ENCODE data around the gene CAMTA2. TPM values are rescaled to one million over a fixed set of nuclear protein-coding genes. Genes with fewer than 3 reads are reported as not detected.

Gene CAMTA2
- total and polyA plus RNA-seq, 4 donors: 15.0 to 66.3 (median 49.6) TPM

GRCh38 chr17:4949321-4950074 is 38.0 kb downstream of the CAMTA2 start:
- ATAC-seq (ENCODE audit: insufficient read depth, low FRiP score): peak; percentile 16
- H3K4me1 ChIP-seq (ENCODE audit: control insufficient read depth in 5 of 5, insufficient read depth in 5 of 5, low read length in 5 of 5): peaks cover 2 to 30% (median 18%) of the 10 kb centered on the region in 5 donors
- no peak for TF ChIP-seq CTCF (IDR thresholded peaks at IDR 0.05; ENCODE audit: control extremely low read depth, extremely low read depth)
- H3K36me3 ChIP-seq (ENCODE audit: control insufficient read depth in 4 of 4, insufficient read depth in 4 of 4, low read length in 4 of 4): peaks cover 7 to 18% (median 14%) of the 10 kb centered on the region in 4 donors
- peak; percentile 35 to 73 (median 62) for DNase-seq
- peak overlapping the region; percentile 53 for H3K4me3 ChIP-seq
- no peaks in the 10 kb centered on the region for H3K9me3 ChIP-seq (ENCODE audit: control insufficient read depth in 4 of 4, insufficient read depth in 3 of 4, low read length in 3 of 4)
- peak overlapping the region; percentile 91 to 97 for H3K27ac ChIP-seq (ENCODE audit: low read depth in 1 of 2, low read length in 1 of 2)
- peak overlapping the region in 1 of 2 donors; percentile 65 for H3K9ac ChIP-seq (ENCODE audit: insufficient read depth in 1 of 2, low read length in 2 of 2)
- WGBS, 2 donors: 0 to 1% methylated on average over 53 to 75 of the region's 75 CpGs
- no peaks in the 10 kb centered on the region for H3K27me3 ChIP-seq (ENCODE audit: control insufficient read depth in 3 of 3, insufficient read depth in 3 of 3, low read length in 2 of 3)

- no peaks in the 10 kb centered on the region for H3K27me3 ChIP-seq (ENCODE audit: control insufficient read depth in 3 of 3, insufficient read depth in 3 of 3, low read length in 2 of 3)
- H3K9ac ChIP-seq (ENCODE audit: insufficient read depth in 1 of 2, low read length in 2 of 2): peak overlapping the region in 1 of 2 donors; percentile 65
- H3K9me3 ChIP-seq (ENCODE audit: control insufficient read depth in 4 of 4, insufficient read depth in 3 of 4, low read length in 3 of 4): no peaks in the 10 kb centered on the region
- peak overlapping the region; percentile 91 to 97 for H3K27ac ChIP-seq (ENCODE audit: low read depth in 1 of 2, low read length in 1 of 2)
- peaks cover 7 to 20% (median 16%) of the 10 kb centered on the region in 4 donors for H3K36me3 ChIP-seq (ENCODE audit: control insufficient read depth in 4 of 4, insufficient read depth in 4 of 4, low read length in 4 of 4)
- peak overlapping the region; percentile 53 for H3K4me3 ChIP-seq
- DNase-seq (peak; percentile 90 to 97 (median 94)), ATAC-seq (ENCODE audit: insufficient read depth, low FRiP score) (peak; percentile 55)
- TF ChIP-seq CTCF (IDR thresholded peaks at IDR 0.05; ENCODE audit: control extremely low read depth, extremely low read depth): no peak
- H3K4me1 ChIP-seq (ENCODE audit: control insufficient read depth in 5 of 5, insufficient read depth in 5 of 5, low read length in 5 of 5): peaks cover 2 to 30% (median 18%) of the 10 kb centered on the region in 5 donors
- 1% methylated on average over 29 to 40 of the region's 40 CpGs for WGBS, 2 donors
Observed at GRCh38 chr17:4948931-4949320, 38.5 kb downstream of the CAMTA2 start.

- Histone ChIP-seq H3K9ac (ENCODE audit: insufficient read depth in 1 of 2, low read length in 2 of 2) (peak within 1 kb of the TSS; percentile 37 to 65), H3K27me3 (ENCODE audit: control insufficient read depth in 3 of 3, insufficient read depth in 3 of 3, low read length in 2 of 3) (no peaks in the 10 kb centered on the region), H3K36me3 (ENCODE audit: control insufficient read depth in 4 of 4, insufficient read depth in 4 of 4, low read length in 4 of 4) (peaks cover 7 to 21% (median 18%) of the 10 kb centered on the region in 4 donors), H3K27ac (ENCODE audit: low read depth in 1 of 2, low read length in 1 of 2) (peak within 1 kb of the TSS; percentile 91 to 99), H3K4me1 (ENCODE audit: control insufficient read depth in 5 of 5, insufficient read depth in 5 of 5, low read length in 5 of 5) (peaks cover 2 to 27% (median 18%) of the 10 kb centered on the region in 5 donors), H3K9me3 (ENCODE audit: control insufficient read depth in 4 of 4, insufficient read depth in 3 of 4, low read length in 3 of 4) (no peaks in the 10 kb centered on the region), H3K4me3 (peak within 1 kb of the TSS; percentile 100)
- no peak for TF ChIP-seq CTCF (IDR thresholded peaks at IDR 0.05; ENCODE audit: control extremely low read depth, extremely low read depth)
- ATAC-seq (ENCODE audit: insufficient read depth, low FRiP score) (peak; percentile 71), DNase-seq (peak; percentile 94 to 98 (median 97))
- 0 to 1% methylated on average over 53 to 59 of the region's 59 CpGs for WGBS, 2 donors
Observed at GRCh38 chr17:4948166-4948930, 39.1 kb downstream of the CAMTA2 start, which contains the start of gene PFN1. Gene PFN1, minus strand, starts transcription at chr17:4948530. Its CDS starts 136 bp downstream, at chr17:4948394.

All from lung (tissue), 12 donors.